Transverse colon (tissue), 4 donors: Measurements from ENCODE around the gene LRFN2.

Experiments
- EP300 ChIP-seq: sonication (generic); formaldehyde crosslinking; IDR thresholded peaks from one replicate; pipeline ENCODE4 v1.6.1; 2017; ENCODE audit warnings: antibody characterized with exemption, low read depth
- POLR2A ChIP-seq: fragments of 450-650 bp; IDR thresholded peaks from one replicate; pipeline ENCODE4 v1.6.1; 2016; ENCODE audit warnings: antibody characterized with exemption, mild to moderate bottlenecking, moderate library complexity
- POLR2AphosphoS5 ChIP-seq, 3 donors: sonication (generic); formaldehyde crosslinking; IDR thresholded peaks; one replicate each; pipeline ENCODE4 v1.6.1; 2016; ENCODE audit warnings: antibody characterized with exemption in 3 of 3
- TF ChIP-seq, protein P1 (sequence below), 5 experiments: fragments of 200-600 bp in 3 of 5; fragments of 450-650 bp in 2 of 5; sonication (generic) in 3 of 5; IDR thresholded peaks; 1 replicate in 2 of 5; 2 replicates in 3 of 5; pipeline ENCODE4 v1.5.1; 2016 to 2017; ENCODE audit warnings: antibody characterized with exemption in 5 of 5, inconsistent platforms in 3 of 5, mild to moderate bottlenecking in 2 of 5, moderate library complexity in 1 of 5

DNA sequence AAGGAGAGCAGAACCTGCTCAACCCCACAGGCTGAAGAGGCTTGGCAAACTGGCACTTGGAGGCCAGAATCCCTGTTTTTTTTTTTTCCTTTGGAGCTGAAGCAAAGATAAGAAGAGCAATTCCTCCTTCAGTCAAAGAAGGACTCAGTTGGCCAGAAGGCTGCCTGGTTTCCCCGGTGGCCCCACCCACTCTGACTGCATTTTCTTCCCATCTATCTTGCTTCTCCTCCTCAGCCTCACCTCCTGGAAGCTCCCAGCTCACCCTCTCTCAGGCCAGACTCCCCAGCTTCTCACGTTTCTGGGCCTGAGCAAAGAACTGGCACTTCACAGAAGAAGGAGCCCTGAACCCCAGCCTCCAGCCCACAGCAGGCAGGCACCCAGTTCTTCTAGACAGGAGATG lies 2.4 kb downstream of the LRFN2 start:
- TF ChIP-seq, protein P1, sequence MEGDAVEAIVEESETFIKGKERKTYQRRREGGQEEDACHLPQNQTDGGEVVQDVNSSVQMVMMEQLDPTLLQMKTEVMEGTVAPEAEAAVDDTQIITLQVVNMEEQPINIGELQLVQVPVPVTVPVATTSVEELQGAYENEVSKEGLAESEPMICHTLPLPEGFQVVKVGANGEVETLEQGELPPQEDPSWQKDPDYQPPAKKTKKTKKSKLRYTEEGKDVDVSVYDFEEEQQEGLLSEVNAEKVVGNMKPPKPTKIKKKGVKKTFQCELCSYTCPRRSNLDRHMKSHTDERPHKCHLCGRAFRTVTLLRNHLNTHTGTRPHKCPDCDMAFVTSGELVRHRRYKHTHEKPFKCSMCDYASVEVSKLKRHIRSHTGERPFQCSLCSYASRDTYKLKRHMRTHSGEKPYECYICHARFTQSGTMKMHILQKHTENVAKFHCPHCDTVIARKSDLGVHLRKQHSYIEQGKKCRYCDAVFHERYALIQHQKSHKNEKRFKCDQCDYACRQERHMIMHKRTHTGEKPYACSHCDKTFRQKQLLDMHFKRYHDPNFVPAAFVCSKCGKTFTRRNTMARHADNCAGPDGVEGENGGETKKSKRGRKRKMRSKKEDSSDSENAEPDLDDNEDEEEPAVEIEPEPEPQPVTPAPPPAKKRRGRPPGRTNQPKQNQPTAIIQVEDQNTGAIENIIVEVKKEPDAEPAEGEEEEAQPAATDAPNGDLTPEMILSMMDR (IDR thresholded peaks at IDR 0.05) = no peak
- TF ChIP-seq EP300 (no peak), POLR2A (no peak), POLR2AphosphoS5 (IDR thresholded peaks at IDR 0.05) (no peak)
